AG10803 (cell line): ENCODE data around the gene FOXP1.

ENCODE experiments used
- DNase-seq: peaks from one replicate; pipeline ENCODE4 v3.0.0; 2010; ENCODE audit warnings: low read depth
- H3K4me3 ChIP-seq: 2 replicates; pipeline ENCODE4 v1.5.1; 2011; ENCODE audit warnings: mild to moderate bottlenecking, low read length, control low read depth
- TF ChIP-seq, protein P1 (sequence below): conservative IDR thresholded peaks from 2 replicates; pipeline ENCODE4 v1.5.1; 2011; ENCODE audit warnings: mild to moderate bottlenecking, low read length, control low read depth, inconsistent platforms

Gene FOXP1

DNA sequence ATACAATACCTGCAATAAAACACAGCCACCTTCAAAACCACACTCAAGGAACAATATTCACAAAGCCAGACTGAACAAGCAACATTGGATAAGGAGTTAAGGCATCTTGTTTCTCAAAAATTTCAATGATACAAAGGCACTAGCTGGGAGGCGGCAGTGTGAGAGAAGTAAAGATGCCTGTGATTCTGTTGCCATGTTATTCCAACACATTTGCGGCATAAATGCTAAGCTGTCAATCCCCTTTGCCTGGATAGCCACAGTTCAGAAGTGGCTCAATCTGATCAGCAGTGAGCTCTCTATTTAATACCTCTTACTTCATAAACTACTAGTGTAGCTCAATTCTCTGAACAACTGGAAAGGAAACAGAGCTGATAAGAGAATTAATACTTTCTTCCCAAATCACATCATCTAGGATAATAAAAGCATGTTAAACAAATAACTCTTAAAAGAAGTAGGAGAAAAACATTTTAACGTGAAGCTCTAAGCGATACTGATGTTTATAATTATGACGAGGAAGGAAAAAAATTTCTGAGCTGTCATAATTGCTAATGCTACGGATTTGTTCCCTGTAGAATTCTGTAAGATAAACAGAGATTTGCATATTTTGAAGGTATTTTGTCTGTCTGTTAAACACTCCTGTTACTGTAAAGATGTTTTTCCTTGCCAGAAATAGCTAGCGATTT lies 358.4 kb downstream of the FOXP1 start:
- no peak for DNase-seq
- H3K4me3 ChIP-seq = no peak overlapping the region
- TF ChIP-seq, protein P1, sequence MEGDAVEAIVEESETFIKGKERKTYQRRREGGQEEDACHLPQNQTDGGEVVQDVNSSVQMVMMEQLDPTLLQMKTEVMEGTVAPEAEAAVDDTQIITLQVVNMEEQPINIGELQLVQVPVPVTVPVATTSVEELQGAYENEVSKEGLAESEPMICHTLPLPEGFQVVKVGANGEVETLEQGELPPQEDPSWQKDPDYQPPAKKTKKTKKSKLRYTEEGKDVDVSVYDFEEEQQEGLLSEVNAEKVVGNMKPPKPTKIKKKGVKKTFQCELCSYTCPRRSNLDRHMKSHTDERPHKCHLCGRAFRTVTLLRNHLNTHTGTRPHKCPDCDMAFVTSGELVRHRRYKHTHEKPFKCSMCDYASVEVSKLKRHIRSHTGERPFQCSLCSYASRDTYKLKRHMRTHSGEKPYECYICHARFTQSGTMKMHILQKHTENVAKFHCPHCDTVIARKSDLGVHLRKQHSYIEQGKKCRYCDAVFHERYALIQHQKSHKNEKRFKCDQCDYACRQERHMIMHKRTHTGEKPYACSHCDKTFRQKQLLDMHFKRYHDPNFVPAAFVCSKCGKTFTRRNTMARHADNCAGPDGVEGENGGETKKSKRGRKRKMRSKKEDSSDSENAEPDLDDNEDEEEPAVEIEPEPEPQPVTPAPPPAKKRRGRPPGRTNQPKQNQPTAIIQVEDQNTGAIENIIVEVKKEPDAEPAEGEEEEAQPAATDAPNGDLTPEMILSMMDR = no peak

DNA sequence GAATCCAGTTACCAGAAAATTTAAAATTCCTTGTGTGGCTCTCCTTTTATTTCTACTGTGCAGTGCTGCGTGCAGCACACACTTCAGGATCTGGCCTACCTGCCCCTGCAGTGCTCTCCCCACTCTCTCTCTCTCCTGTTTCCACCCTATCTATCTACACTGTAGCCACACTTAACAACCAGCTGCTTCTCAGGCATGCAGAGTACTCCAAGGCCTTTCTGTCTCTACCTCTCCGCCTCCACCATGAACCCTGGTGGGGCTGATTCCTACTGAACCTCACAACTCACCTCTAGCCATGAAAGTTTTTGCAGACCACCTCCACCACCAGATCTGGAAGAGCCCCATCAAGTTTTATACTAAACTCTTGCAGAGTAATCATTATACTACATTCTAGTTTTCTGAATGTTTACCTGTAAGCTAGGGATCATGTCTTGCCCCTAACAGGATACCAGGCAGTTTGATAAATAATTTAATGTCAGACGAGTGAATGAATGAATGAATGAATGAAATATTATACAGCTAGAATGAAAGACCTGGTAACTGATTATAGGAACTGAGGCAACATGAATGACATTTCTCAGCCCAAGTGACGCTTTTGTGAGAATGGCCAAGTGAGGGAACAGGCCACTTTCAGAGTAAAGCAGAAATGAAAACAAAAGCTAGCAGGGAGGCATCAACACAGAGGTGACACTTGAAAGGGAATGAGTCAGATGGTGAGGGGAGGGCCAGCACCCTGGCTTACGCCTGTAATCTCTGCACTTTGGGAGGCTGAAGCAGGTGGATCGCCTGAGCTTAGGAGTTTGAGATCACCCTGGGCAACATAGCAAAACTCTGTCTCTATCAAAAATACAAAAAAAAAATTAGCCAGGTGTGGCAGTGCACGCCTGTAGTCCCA lies 363.5 kb downstream of the FOXP1 start:
- no peak for DNase-seq
- TF ChIP-seq, protein P1 = no peak
- no peak overlapping the region for H3K4me3 ChIP-seq

DNA sequence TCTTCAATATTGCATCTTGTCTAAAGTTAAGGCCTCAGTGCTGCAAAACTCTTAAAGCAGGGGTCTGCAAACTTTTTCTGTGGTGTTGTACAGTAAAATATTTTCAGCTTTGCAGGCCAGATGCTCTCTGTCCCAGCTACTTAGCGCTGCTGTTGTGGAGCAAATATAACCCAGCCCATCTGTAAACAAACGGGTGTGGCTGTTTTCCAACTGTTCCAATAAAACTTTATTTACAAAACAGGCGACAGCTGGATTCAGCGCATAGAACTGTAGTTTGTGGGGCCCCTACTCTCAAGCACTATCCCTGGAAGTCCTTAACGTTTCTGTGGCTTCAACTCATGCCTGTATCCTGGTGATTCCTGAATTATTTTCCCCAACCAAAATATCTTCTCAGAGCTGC lies 365.0 kb downstream of the FOXP1 start:
- TF ChIP-seq, protein P1 = no peak
- no peak for DNase-seq
- H3K4me3 ChIP-seq = no peak overlapping the region

DNA sequence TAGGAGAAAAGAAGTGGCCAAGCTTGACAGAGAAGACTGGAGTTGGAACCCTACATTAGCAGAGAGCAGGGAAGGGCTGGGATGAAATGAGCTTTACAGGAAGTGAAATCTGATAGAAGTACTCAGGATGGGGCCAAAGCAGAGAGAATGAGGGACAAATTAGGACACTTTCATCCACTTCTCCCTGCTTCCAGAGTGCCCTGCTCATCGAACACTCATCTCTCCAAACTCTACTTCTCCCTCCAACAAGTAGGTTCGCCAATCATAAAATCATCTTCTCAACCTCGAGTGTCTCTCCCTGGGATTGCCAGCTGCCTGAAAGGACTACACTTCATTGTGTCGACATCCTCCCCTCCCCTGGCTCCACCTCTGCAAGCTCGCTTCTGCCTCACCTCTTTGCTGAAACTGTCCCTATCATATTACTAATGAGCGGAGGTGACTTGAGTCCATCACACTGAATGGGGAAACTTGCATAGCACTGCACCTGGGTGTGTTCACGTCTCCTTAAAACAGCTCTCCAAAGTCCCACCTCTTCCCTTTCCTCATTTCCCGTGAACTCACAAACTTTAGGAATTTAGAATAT lies 365.8 kb downstream of the FOXP1 start:
- TF ChIP-seq, protein P1 = no peak
- H3K4me3 ChIP-seq = no peak overlapping the region
- no peak for DNase-seq

DNA sequence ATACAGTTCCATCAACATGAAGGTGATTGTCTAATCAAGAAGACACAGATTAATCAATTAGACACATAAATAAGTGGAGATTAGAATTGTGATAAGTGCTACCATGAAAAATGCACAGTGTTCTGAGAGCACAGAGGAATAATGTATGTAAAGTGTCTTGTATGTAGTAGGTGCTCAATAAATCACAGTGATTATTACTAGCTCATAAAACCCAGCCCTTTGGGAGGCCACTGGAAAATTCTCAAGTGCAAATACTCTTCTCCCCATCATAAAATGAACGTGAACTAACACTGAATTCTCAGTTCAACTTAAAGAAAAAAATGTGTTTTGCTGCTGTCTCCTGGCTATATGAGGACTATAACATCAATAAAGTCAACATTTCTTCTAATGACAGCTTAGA lies 368.2 kb downstream of the FOXP1 start:
- no peak for DNase-seq
- TF ChIP-seq, protein P1 = no peak
- H3K4me3 ChIP-seq = no peak overlapping the region

DNA sequence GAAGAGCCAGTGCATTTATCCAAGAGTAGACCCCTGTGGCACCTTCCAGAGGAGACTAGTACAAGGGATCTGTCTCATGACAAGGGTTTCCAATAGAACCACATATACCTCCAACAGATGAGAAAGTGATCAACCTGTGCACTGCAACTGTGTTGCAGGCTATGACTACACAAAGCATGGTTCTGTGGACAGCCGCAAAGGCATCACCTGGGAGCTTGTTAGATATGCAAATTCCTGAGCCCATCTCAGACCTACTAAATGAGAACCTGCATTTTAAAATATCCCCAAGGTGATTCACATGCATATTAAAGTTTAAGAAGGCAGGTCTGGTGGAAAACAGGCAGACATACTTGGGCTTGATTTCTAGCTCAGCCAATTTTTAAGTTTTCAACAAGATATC lies 368.7 kb downstream of the FOXP1 start:
- H3K4me3 ChIP-seq = no peak overlapping the region
- DNase-seq = no peak
- TF ChIP-seq, protein P1 = no peak
